DND-41 (cell line): ENCODE measurements around the gene ARV1.

ENCODE experiments used
- ATAC-seq: fragments of 200-7000 bp; cut with Tn5 transposase; 3 replicates; pipeline ENCODE4 v1.9.1; 2021; ENCODE audit warnings: low read depth; ENCODE audit not compliant: insufficient read depth
- DNase-seq: peaks from one replicate; pipeline ENCODE4 v3.0.0-alpha.2; 2020
- H2AFZ ChIP-seq: 2 replicates; pipeline ENCODE4 v1.6.0; 2012; ENCODE audit warnings: low read depth, low read length
- H3K27ac ChIP-seq: 2 replicates; pipeline ENCODE4 v1.5.1; 2012; ENCODE audit warnings: low read length, inconsistent platforms
- H3K27me3 ChIP-seq: fragments of 200-600 bp; sonication (generic); 2 replicates; pipeline ENCODE4 v1.6.0; 2012; ENCODE audit warnings: low read length, mild to moderate bottlenecking, inconsistent platforms; ENCODE audit not compliant: insufficient read depth, poor library complexity
- H3K36me3 ChIP-seq: 2 replicates; pipeline ENCODE4 v1.5.1; 2012; ENCODE audit warnings: low read length, inconsistent platforms; ENCODE audit not compliant: insufficient read depth
- H3K4me1 ChIP-seq: 2 replicates; pipeline ENCODE4 v1.5.1; 2012; ENCODE audit warnings: mild to moderate bottlenecking, low read length; ENCODE audit not compliant: insufficient read depth
- H3K4me2 ChIP-seq: 2 replicates; pipeline ENCODE4 v1.6.0; 2012; ENCODE audit warnings: mild to moderate bottlenecking, moderate library complexity, low read length, inconsistent platforms; ENCODE audit not compliant: insufficient read depth
- H3K4me3 ChIP-seq, 2 experiments: fragments of 200-600 bp in 1 of 2; shearing (Covaris generic) in 1 of 2; 2 replicates each; pipeline ENCODE4 v1.5.1; 2012 to 2016; ENCODE audit warnings: inconsistent platforms in 2 of 2, low read length in 2 of 2, mild to moderate bottlenecking in 2 of 2, low read depth in 1 of 2, moderate library complexity in 1 of 2
- H3K79me2 ChIP-seq: 2 replicates; pipeline ENCODE4 v1.6.0; 2012; ENCODE audit warnings: low read length, inconsistent platforms; ENCODE audit not compliant: insufficient read depth
- H3K9ac ChIP-seq: 2 replicates; pipeline ENCODE4 v1.6.0; 2012; ENCODE audit warnings: low read depth, mild to moderate bottlenecking, inconsistent platforms, low read length, moderate library complexity
- H3K9me3 ChIP-seq: 2 replicates; pipeline ENCODE4 v1.5.1; 2012; ENCODE audit warnings: low read length, moderate library complexity, mild to moderate bottlenecking, inconsistent platforms; ENCODE audit not compliant: insufficient read depth, severe bottlenecking
- H4K20me1 ChIP-seq: 2 replicates; pipeline ENCODE4 v1.6.0; 2012; ENCODE audit warnings: low read length; ENCODE audit not compliant: insufficient read depth
- EZH2 ChIP-seq: IDR thresholded peaks from 3 replicates; pipeline ENCODE4 v1.6.1; 2012; ENCODE audit warnings: borderline replicate concordance, low read depth, mild to moderate bottlenecking, moderate library complexity, low read length, inconsistent platforms; ENCODE audit not compliant: severe bottlenecking
- TF ChIP-seq, protein P1 (sequence below): IDR thresholded peaks from 2 replicates; pipeline ENCODE4 v1.5.1; 2012; ENCODE audit warnings: borderline replicate concordance, low read length, moderate library complexity, mild to moderate bottlenecking; ENCODE audit not compliant: poor library complexity, severe bottlenecking; ENCODE audit errors: extremely low read depth

The ARV1 gene

DNA sequence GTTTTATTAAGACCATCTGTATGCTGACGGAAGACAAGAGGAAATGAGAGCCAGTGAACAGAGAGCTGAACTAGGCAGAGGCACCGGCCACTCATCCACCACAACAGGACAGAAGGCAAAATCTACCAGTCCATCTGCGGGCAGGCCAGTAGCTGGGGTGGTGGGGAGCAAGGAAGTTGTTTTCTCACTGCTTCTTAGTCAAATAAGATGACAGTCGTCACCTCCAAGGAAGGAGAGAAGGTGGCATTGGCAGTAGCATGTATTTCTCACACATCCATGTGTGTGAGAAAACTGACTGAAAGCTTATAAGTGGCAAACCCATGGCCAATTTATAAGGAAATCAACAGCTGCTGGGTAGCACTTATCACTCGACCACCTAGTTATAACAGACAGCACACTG lies 8.5 kb upstream of the ARV1 start:
- no peak for ATAC-seq
- no peak for TF ChIP-seq EZH2
- TF ChIP-seq, protein P1, sequence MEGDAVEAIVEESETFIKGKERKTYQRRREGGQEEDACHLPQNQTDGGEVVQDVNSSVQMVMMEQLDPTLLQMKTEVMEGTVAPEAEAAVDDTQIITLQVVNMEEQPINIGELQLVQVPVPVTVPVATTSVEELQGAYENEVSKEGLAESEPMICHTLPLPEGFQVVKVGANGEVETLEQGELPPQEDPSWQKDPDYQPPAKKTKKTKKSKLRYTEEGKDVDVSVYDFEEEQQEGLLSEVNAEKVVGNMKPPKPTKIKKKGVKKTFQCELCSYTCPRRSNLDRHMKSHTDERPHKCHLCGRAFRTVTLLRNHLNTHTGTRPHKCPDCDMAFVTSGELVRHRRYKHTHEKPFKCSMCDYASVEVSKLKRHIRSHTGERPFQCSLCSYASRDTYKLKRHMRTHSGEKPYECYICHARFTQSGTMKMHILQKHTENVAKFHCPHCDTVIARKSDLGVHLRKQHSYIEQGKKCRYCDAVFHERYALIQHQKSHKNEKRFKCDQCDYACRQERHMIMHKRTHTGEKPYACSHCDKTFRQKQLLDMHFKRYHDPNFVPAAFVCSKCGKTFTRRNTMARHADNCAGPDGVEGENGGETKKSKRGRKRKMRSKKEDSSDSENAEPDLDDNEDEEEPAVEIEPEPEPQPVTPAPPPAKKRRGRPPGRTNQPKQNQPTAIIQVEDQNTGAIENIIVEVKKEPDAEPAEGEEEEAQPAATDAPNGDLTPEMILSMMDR, result no peak

DNA sequence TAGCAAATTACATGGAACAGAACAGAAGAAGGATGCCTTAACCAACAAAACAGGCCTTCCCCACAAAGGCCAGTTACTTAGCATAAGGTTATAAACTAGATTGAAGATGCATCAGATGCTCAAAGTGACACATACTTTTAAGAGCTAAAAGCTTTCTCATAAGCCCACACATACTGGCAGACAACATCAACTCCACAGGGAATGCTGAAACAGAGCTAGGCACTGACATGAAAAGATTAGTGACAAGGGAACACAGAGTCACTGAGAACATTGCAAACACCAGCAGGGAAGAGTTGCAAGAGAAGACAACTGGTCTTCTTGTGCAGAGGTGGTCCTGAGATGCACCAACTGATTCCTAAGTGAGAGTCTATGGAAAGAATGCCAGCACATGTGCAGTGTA lies 7.1 kb upstream of the ARV1 start:
- peaks cover 23% of the 10 kb centered on the region for H3K79me2 ChIP-seq
- no peak overlapping the region for H3K9ac ChIP-seq
- H4K20me1 ChIP-seq, result peaks cover 32% of the 10 kb centered on the region; the same call in 1 of the 2 replicates
- TF ChIP-seq EZH2, result no peak
- TF ChIP-seq, protein P1, result no peak
- DNase-seq (no peak), ATAC-seq (no peak)
- no peak overlapping the region for H3K4me2 ChIP-seq
- no peak overlapping the region for H3K27ac ChIP-seq
- H3K27me3 ChIP-seq, result no peaks in the 10 kb centered on the region
- peaks cover 16% of the 10 kb centered on the region for H3K36me3 ChIP-seq
- peaks cover 42% of the 10 kb centered on the region for H3K4me1 ChIP-seq
- no peaks in the 10 kb centered on the region for H3K9me3 ChIP-seq
- H3K4me3 ChIP-seq, result no peak overlapping the region
- no peak overlapping the region for H2AFZ ChIP-seq

More for the DNA sequence above, 8.5 kb upstream of the ARV1 start:
- H3K4me3 ChIP-seq, result no peak overlapping the region
- no peaks in the 10 kb centered on the region for H3K9me3 ChIP-seq
- H3K4me1 ChIP-seq, result peaks cover 34% of the 10 kb centered on the region
- DNase-seq, result no peak
- H2AFZ ChIP-seq, result no peak overlapping the region
- no peaks in the 10 kb centered on the region for H3K27me3 ChIP-seq
- H3K36me3 ChIP-seq, result peaks cover 6% of the 10 kb centered on the region; the same call in 1 of the 2 replicates
- H4K20me1 ChIP-seq, result peaks cover 25% of the 10 kb centered on the region; the same call in 1 of the 2 replicates
- H3K9ac ChIP-seq, result no peak overlapping the region
- no peak overlapping the region for H3K27ac ChIP-seq
- peaks cover 18% of the 10 kb centered on the region for H3K79me2 ChIP-seq
- H3K4me2 ChIP-seq, result no peak overlapping the region

DNA sequence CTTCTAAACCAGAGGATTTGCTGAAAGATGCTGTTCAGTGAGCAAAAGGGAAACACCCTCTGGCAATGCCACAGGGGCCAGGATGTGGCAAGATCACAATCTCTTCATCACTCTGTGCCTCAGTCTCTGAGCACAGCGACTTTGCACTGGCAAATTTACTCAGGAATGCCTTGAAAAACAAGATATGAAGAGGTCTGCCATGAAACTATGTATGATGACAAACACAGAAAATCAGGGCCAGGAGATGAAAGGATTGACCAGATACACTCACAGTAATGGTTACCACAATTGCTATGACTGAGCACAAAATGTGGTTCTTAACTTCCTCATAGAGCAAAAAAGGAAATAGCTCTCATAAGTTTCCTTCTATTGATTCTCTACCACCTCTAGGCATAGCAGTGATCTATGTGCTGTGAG lies 6.0 kb upstream of the ARV1 start:
- peaks cover 53% of the 10 kb centered on the region for H3K4me1 ChIP-seq
- no peaks in the 10 kb centered on the region for H3K27me3 ChIP-seq
- ATAC-seq (peak; percentile 95), DNase-seq (peak; percentile 80)
- no peak for TF ChIP-seq EZH2
- TF ChIP-seq, protein P1, result no peak
- H3K9me3 ChIP-seq, result no peaks in the 10 kb centered on the region
- H2AFZ ChIP-seq, result no peak overlapping the region
- peak overlapping the region; percentile 45 for H3K4me2 ChIP-seq
- no peak overlapping the region; the same call in 1 of the 2 replicates for H3K9ac ChIP-seq
- H3K4me3 ChIP-seq, result no peak overlapping the region
- H3K79me2 ChIP-seq, result peaks cover 32% of the 10 kb centered on the region
- H4K20me1 ChIP-seq, result peaks cover 39% of the 10 kb centered on the region; the same call in 1 of the 2 replicates
- H3K36me3 ChIP-seq, result peaks cover 16% of the 10 kb centered on the region
- peak overlapping the region; percentile 58 for H3K27ac ChIP-seq
